ENCODE data around the gene ENOX1. TPM values are rescaled to one million over a fixed set of nuclear protein-coding genes. Genes with fewer than 3 reads are reported as not detected.

Gene ENOX1
- polyA plus RNA-seq, 3 donors = 0.04 TPM; not detected in 2

GRCh38 chr13:43397111-43397510, 389.7 kb downstream of the ENOX1 start:
- WGBS (ENCODE audit: insufficient coverage) = 90% methylated on average over 1 of the region's 3 CpGs
- no peak for TF ChIP-seq CTCF (IDR thresholded peaks at IDR 0.05)
- H3K4me1 ChIP-seq (ENCODE audit: control insufficient read depth in 1 of 2, insufficient read depth in 2 of 2, low read length in 2 of 2) = peaks cover 3 to 9% of the 10 kb centered on the region in 2 donors
- Mint-ChIP-seq H3K4me1 (peaks cover 11% of the 10 kb centered on the region), H3K9me3 (peaks cover 0 to 2% (median 0%) of the 10 kb centered on the region in 7 donors), H3K4me3 (no peak overlapping the region), H3K27ac (peak overlapping the region in 1 of 7 donors; percentile 11), H3K36me3 (no peaks in the 10 kb centered on the region), H3K27me3 (ENCODE audit: low read depth in 3 of 3) (peaks cover 2 to 12% (median 3%) of the 10 kb centered on the region in 3 donors)
- no peaks in the 10 kb centered on the region for H3K27me3 ChIP-seq (ENCODE audit: control insufficient read depth in 2 of 2, insufficient read depth in 2 of 2, low read length in 2 of 2)
- H3K27ac ChIP-seq (ENCODE audit: low read depth in 1 of 2, low read length in 2 of 2) = no peak overlapping the region
- H2AFZ ChIP-seq (ENCODE audit: insufficient read depth, low read depth, low read length, poor library complexity, severe bottlenecking) = no peak overlapping the region
- intact Hi-C loops (cut with micrococcal nuclease) = no loop called here
- no peaks in the 10 kb centered on the region for H3K9me3 ChIP-seq (replicated peaks in 1 of 2; ENCODE audit: control insufficient read depth in 1 of 2, insufficient read depth in 1 of 2, low read length in 2 of 2)
- no peaks in the 10 kb centered on the region for H3K79me2 ChIP-seq (ENCODE audit: insufficient read depth, low read length)
- DNase-seq = no peak
- no peak overlapping the region for H3K4me2 ChIP-seq (replicated peaks; ENCODE audit: extremely low read depth, low read length, poor library complexity, severe bottlenecking)
- H4K20me1 ChIP-seq (ENCODE audit: insufficient read depth, low read length) = no peaks in the 10 kb centered on the region
- H3K36me3 ChIP-seq (replicated peaks in 1 of 2; ENCODE audit: control insufficient read depth in 1 of 2, insufficient read depth in 2 of 2, low read length in 2 of 2) = no peaks in the 10 kb centered on the region
- no peak overlapping the region for H3K4me3 ChIP-seq (replicated peaks in 1 of 3; ENCODE audit: low read depth in 2 of 3, low read length in 3 of 3)
- no peak overlapping the region for H3K9ac ChIP-seq (ENCODE audit: insufficient read depth, low read length, poor library complexity, severe bottlenecking)

- DNase-seq = peak; percentile 14 to 33 (median 15)
- H3K79me2 ChIP-seq (ENCODE audit: insufficient read depth, low read length) = no peaks in the 10 kb centered on the region
- Mint-ChIP-seq H3K27ac (no peak overlapping the region), H3K4me1 (peaks cover 4% of the 10 kb centered on the region), H3K36me3 (no peaks in the 10 kb centered on the region), H3K4me3 (no peak overlapping the region), H3K27me3 (ENCODE audit: low read depth in 3 of 3) (peaks cover 0 to 3% (median 0%) of the 10 kb centered on the region in 3 donors), H3K9me3 (peaks cover 0 to 2% (median 0%) of the 10 kb centered on the region in 7 donors)
- H3K36me3 ChIP-seq (replicated peaks in 1 of 2; ENCODE audit: control insufficient read depth in 1 of 2, insufficient read depth in 2 of 2, low read length in 2 of 2) = no peaks in the 10 kb centered on the region
- no peak for TF ChIP-seq CTCF (IDR thresholded peaks at IDR 0.05)
- H3K4me2 ChIP-seq (replicated peaks; ENCODE audit: extremely low read depth, low read length, poor library complexity, severe bottlenecking) = peak overlapping the region; percentile 82
- no peaks in the 10 kb centered on the region for H4K20me1 ChIP-seq (ENCODE audit: insufficient read depth, low read length)
- peak overlapping the region; percentile 30 for H3K9ac ChIP-seq (ENCODE audit: insufficient read depth, low read length, poor library complexity, severe bottlenecking)
- intact Hi-C loops (cut with micrococcal nuclease) = no loop called here
- no peaks in the 10 kb centered on the region for H3K9me3 ChIP-seq (replicated peaks in 1 of 2; ENCODE audit: control insufficient read depth in 1 of 2, insufficient read depth in 1 of 2, low read length in 2 of 2)
- H3K27ac ChIP-seq (ENCODE audit: low read depth in 1 of 2, low read length in 2 of 2) = peak overlapping the region in 1 of 2 donors; percentile 54
- peak overlapping the region; percentile 18 to 72 (median 51) for H3K4me3 ChIP-seq (replicated peaks in 1 of 3; ENCODE audit: low read depth in 2 of 3, low read length in 3 of 3)
- WGBS (ENCODE audit: insufficient coverage) = 3% methylated on average over 5 of the region's 5 CpGs
- no peaks in the 10 kb centered on the region for H3K27me3 ChIP-seq (ENCODE audit: control insufficient read depth in 2 of 2, insufficient read depth in 2 of 2, low read length in 2 of 2)
- peak overlapping the region; percentile 56 for H2AFZ ChIP-seq (ENCODE audit: insufficient read depth, low read depth, low read length, poor library complexity, severe bottlenecking)
- H3K4me1 ChIP-seq (ENCODE audit: control insufficient read depth in 1 of 2, insufficient read depth in 2 of 2, low read length in 2 of 2) = peaks cover 20 to 28% of the 10 kb centered on the region in 2 donors
These were observed 395.7 kb downstream of the ENOX1 start for GRCh38 chr13:43391036-43391435.
